HG03280 (cell line): ENCODE data around the gene CD24.
A peak's percentile ranks its signal among the peaks of the same experiment; 100 is the strongest.
"Not testable (repeated sequence)": the region's sequence is repeated elsewhere in the genome, so short reads cannot be mapped to it uniquely, and the experiment has no call there.

ENCODE experiments used
- ATAC-seq: cut with Tn5 transposase; IDR thresholded peaks from one replicate; pipeline ENCODE4 v1.9.1; 2021; ENCODE audit warnings: mild to moderate bottlenecking, moderate library complexity; ENCODE audit not compliant: unreplicated experiment

Gene CD24, protein sequence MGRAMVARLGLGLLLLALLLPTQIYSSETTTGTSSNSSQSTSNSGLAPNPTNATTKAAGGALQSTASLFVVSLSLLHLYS

DNA sequence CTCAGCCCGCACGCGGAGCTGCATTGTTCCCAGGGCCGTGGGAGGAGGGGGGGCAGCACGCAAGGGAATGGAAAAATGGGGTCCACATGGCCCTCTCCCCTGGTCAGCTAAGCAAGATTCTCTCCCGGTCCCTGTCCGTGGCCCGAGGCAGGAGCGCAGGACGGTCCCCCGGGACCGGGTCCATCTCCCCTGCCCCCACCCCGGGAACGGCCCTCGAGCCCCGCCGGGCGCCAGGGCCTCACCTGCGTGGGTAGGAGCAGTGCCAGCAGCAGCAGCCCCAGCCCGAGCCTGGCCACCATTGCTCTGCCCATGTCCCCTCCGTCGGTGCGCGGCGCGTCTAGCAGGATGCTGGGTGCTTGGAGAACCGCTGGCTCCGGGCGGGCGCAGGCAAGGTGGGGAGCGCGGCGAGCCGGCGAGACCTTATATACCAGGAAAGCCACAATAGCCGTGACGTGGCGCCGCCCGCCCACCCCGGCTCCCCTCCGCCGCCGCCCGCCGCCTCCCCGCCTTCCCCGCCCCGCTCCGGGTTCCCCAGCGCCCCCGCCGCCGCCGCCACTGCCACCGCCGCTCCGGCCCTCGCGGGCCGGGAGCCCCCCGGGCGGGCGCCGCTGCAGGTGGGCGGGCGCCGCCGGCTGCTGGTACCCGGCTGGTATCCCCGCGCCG, at the start of gene CD24:
TSS of gene CD24 (minus strand) at position 394 of the 663 bp plus-strand sequence. CDS start at position 311, 83 bp downstream.
- ATAC-seq = peak; percentile 22

DNA sequence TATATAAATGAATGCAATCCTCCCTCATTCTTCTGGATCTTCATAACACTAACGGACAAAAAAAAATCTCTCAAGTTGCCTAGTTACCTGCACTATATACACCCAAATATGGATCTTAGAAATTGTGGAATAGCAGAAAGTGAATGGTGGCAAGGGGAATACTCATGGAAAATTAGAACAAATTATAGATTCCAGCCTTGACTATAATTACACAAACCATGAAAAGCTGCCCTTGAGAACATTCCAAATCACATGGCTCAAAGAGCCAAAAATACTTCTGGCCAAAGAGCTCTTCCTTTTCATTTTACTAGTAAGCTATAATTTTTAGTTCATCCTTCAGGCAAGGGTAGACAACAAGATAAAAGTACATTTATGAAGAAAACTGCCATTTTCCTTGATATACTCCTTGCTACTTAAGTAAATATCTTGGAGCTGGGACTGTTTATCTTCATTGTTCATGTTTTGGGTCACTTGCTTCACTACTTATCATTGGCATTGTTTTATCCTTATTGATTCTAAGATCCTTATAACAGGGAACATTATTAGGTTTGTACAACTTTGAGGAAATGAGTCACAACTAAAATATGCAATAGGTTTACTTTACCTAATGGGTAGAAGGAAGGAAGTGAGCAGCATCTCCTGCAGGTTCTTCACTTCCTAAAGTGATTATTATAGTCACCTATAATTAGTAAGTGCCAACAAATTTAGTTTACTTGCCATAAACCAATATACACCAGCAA, 47.1 kb upstream of the CD24 start:
- no peak for ATAC-seq

DNA sequence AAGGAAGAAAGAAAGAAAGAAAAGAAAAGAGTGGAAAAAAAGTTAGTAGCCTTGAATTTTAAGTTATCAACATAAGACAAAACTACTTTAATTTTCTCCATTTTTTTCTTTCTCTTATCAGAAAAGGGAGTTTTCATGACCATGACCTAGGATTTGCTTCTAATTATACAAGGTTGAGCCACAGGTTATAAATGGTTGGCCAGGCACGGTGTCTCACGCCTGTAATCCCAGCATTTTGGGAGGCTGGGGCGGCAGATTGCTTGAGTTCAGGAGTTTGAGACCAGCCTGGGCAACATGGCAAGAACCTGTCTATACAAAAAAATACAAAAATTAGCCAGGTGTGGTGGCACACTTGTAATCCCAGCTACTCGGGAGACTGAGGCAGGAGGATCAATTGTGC, 45.7 kb upstream of the CD24 start:
- ATAC-seq = no peak

DNA sequence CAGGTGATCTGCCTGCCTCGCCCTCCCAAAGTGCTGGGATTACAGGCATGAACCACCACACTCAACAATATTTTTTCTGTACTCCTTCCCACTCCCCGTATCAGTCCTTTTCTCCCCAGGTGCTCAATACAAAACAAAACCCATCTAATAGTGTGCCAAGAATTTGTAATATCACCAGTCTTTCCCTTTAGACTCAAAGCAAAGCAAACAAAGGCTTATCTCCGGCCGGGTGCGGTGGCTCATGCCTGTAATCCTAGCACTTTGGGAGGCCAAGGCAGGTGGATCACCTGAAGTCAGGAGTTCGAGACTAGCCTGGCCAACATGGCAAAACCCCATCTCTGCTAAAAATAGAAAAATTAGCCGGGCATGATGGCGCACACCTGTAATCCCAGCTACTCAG, 45.1 kb upstream of the CD24 start:
- ATAC-seq = not testable (repeated sequence)

DNA sequence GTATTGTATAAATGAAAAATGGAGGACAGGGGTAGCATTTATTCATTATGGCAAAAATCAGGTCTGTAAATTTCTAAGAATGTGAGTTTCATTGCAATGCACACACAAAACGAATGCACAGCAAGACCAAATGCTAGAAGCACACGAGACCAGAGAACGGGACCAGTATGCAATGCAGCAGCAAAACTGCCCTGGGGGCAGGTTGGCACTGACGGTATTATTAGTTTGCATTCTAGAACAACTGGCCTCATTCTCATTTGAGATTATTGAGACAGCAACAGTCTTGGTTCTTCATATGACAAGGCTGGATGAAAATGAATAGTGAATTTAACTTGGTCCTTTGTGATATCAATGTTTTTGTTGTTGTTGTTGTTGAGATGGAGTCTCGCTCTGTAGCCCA, 44.5 kb upstream of the CD24 start:
- ATAC-seq = no peak

DNA sequence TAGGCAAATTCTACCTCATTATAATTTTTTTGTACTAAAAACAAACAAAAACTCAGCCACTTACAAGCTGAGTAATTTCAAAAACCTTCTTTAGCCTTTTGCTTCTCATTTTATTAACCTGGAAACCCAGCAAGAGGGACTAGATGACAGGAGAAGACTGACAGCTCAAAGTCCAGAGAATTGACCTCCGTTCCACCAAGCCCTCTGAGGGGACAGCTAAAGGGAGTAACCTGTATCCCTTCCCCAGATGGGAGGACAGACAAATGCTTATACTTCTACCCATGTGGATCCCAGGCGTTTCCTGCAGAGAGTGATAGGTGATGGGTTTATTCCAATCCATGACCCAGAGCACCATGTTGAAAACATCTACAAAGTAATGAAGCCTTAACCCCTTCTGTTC, 35.0 kb upstream of the CD24 start:
- no peak for ATAC-seq

DNA sequence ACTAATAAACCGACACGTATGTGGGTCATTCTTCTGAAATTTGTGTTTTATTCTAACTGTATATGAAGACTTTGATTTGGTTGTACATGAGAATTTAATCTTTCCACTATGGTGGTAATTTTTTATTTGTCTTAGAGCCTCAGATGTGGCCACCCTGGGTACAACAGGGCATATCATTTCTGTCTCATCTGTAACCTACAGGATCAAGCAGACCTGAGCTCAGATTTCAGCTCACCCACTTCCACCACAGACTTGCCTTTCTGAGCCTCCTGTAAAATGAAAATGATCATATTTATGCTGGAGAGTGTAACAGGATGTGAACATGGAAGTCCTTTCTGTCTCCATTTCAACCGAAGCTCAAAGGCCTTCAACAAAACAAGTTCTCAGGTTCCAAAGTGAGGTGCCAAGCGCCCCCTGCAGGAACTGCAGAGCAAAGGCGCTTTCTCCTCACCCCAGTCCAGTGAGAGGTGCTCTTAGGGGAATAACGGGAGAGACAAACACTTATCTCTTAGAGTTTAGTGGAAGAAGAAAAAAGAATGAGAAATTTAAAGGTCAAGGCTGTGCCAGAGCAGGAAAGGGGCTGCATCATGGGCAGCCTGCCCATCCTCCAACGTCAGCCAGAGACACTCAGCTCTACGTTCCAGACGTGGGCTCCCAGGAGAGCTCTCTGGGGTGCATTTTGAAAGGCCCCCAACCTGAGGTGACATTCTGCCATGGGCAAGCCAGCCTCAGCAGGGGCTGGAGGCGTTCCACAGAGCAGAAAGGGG, 23.0 kb upstream of the CD24 start:
- ATAC-seq = no peak

DNA sequence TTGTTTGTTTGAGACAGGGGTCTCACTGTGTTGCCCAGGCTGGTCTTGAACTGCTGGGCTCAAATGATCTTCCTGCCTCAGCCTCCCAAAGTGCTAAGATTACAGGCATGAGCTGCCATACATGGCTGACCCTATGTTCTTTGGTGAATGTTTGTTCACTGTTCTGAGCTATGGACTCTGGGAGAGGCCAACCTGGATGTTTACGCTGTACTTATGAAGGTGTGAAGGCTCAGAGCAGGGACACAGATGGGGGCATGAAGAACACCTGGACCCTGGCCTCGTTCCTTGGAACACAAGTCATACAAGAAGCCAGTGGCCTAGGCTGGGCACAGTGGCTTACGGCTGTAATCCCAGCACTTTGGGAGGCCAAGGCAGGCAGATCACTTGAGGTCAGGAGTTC, 21.1 kb upstream of the CD24 start:
- ATAC-seq = no peak

DNA sequence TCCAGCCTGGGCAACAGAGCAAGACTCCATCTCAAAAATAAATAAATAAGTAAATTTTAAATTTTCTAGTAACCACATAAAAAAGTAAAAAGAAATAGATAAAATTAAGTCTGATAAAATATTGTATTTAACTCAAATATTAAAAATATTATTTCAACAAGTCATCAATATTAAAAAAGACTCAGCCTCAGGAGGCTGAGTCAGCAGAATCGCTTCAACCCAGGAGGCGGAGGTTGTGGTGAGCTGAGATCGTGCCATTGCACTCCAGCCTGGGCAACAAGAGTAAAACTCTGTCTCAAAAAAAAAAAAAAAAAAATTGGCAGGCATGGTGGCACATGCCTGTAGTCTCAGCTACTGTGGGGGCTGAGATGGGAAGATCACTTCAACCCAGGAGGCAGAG, 15.2 kb upstream of the CD24 start:
- ATAC-seq = not testable (repeated sequence)

DNA sequence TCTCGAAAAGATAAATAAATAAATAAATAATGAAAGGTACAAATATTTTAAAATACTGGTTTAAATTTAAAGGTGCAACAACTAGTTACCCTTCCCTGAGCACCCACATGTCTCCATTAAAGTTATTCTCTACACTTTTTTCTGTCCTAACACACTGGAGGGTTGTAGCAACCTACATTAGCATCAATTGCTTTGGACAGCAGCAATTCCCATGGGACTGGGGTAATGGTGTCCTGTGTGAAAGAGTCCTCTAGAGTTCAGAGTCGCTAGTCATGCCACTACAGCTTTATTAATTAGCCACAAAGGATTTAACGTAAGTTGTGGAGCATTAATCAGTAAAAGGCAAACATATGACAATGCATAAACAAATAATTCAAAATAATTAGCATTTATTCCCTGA, 14.1 kb upstream of the CD24 start:
- ATAC-seq = no peak

DNA sequence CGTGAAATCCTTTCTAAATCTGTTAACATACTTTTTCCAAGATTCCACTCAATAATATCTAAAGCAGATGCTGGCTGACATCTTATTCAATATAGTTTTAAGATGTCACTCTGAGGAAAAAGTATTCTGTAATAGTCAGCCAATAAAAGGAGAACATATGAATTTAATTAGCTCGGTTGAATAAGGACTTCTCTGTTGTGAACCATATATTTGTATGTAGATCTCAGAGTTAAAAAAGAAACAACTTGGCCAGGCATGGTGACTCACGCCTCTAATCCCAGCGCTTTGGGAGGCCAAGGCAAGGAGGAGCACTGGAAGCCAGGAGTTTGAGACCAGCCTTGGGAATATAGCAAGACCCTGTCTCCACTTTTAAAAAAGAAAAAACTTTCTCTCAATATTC, 7.4 kb upstream of the CD24 start:
- no peak for ATAC-seq

DNA sequence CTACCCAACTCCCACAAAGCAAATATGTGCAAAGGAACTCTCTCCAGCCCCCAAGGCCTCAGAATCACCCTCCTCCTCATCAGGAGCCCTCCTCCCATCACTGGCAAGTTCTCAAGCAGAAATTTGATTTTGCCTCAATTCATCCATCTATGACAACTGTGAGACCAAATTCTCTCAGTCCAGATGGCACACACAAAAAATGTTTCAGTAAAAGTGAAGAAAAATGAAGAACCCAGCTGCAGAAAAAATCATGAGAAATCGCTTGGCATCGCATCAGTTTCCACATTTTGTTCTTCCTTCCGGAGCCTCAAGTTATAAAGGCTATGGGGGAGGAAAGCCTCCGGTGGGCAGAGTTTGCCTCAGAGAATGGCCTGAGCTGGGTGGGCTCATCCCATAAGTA, 6.4 kb upstream of the CD24 start:
- ATAC-seq = no peak

DNA sequence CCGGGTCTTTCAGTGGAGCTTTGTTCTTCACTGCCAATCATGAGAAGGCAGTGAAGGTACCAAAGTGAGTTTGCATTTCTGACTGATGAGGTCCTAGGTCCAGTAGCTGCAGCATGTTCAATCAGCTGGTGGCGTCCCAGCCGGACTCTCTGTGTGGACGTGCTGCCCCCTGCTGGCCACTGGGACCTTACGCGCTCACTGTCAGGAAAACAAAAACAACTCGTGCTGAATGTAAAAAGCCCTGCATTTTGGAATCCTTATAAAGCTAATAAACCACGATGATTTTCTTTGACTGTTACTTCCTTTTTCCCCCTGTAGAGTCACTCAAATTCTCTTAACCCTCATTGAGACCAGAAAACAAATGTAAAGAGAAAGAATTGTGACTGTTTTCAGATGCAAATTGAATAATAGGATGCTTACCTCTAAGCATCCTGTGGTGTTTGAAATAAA, 4.9 kb upstream of the CD24 start:
- peak; percentile 63 for ATAC-seq

DNA sequence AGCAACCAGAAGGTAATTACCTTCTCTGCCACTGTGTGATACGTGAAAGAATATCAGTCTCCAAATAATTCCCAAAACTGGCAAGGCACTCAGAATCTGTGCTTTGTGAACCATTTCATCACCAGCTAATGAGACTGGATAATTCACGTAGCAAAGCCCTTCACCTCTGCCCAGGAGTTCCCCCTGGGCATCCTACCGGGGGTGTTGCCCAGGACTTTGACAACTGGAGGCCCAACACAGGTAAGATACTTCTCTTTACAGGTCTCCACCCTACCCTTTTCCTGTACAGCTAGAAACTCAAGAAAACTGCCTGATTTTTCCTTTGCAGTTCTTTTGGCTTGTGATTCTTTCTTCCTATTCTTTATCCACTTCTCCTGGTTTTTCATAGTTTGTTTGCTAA, 2.7 kb upstream of the CD24 start:
- no peak for ATAC-seq

DNA sequence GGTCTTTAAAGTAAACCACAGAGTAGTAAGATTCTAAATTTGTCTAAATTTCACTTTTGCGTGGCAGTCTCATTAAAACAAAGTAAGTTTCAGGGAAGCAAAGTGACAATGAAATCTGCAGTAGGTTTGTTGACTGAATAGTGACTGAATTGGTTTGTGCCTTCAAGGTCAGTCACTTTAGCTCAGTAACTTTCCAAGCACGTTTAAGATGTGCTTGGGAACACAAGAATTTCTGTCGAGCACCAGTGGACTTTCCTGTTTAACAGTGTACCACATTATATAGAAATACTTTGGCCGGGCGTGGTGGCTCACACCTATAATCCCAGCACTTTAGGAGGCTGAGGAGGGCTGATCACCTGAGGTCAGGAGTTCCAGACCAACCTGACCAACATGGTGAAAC, 1.7 kb upstream of the CD24 start:
- no peak for ATAC-seq

DNA sequence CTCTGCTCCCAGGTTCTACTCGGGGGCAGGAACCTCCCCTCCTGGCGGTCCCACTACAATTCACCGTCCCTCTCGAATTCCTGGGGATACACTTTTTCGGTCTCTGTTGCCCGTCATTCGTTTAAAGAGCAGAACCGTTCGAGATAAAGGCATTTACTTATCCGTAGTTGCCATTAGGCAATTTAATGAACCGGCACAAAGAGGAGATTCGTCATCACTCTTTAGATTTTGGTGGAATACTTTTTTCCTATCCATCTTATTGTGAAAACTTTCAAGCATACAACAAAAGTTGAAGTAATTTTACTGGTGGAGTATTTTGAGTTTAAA, 1.2 kb upstream of the CD24 start:
- no peak for ATAC-seq

DNA sequence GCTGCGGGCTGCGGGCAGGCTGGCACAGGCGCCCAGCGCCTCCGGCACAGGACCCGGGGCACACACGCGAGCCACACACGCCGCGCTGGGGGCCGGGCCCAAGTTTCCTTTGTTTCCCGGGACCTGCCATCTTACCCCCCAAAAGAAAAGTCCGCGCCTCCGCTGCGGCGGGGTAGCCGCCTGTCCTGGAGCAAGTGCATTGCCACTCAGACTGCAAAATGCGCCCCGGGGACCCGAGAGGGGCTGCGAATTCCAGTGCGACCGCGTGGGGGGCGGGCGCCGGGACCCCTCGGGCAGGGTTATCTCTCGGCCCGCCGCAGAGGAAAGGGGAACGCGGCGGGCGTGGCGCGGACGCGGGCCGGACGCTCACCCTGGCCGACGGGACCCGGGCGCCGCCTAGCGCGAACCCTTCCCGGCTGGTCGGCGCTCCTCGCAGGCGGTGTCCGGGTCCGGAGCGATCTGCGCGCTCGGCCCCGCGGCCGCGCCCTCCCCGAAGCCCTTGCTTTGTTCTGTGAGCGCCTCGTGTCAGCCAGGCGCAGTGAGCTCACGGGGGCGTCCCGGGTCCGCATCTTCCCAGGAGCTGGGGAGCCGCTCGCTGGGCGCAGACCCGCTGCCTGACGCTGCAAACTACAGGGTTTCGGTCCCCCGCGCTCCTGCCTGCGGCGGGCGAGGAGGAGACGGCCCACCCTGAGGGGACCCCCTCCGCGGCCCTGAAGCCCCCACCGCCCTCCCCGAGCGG, 639 bp upstream of the CD24 start:
- peak; percentile 55 for ATAC-seq

DNA sequence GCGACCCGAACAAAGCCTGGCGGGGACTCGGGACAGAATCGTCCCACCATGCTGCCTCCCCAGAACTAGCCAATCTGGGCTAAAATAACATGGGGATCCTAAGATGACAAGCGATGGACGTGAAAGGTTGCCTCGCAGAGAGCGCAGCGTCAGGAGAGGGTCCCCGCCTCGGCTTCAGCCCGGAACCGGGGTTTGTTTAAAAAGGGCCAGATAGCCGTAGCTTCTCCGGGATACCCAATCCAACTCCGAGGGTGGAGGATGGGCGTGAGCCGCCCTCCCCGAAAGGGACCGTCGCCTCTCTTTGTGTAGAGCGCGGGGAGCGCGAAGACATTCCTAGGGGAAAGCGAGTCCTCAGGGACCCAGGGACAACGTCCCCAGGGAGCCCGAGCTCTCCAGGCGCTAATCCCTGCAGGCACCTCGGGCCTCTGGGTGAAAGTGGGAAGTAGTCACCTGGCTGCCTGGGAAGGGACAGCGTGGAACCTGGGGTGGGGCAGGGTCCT, 643 bp downstream of the CD24 start:
- no peak for ATAC-seq

DNA sequence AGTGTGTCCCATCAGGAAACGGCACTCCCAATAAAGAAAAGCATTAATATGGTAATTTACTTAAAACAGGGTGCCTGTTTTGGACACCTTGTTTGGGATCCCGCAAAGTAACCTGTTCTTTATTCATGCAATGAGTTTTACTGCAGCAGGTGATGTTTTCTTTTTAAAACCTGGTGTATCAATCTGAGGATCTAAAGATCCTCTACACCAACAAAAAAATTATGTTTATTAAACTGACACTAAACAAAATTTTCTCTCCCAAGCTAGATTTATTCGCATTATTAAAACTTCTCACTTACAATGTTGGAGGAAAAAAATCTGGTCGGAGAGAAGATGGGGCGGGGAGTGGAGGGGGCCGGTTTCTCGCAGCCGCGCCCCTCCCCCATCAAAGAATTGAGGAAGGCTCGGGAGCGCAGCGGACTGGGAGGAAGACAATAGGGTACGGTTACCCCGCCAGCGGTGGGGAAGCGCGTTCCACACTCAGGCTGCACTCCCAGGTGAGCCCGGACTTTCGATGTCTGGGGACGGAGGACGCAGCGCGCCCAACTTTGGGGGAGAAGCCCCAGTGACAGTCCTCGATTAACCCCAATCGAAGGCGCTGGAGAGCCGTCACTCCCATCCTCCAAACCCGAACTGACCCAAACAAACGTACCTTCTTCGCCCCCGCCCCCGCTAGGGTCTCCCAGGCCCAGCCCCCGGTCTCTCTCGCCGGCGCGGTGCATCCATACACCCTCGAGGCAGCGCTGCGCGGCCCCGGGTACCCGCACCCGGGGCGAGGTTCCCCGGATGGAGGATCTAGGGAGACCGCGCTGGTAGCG, 1.3 kb downstream of the CD24 start:
- ATAC-seq = no peak

DNA sequence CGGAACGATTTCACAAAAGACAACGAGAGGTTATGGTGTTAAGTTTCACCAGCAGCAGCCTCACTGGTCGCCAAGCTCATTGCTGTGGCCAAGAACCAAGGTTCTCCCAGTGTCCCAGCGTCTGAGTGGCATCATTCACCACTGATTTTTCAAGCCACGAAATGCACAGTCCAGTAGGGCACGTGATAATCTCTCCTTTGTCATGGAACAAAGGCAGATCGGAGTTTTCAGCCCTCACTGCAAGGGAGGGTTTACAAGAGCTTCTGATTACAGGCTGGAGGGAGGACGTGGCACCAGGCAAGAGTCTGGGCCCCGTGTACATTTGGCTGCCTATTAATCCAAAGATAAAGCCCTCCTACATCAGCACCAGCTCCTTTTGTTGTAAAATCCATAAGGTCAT, 2.0 kb downstream of the CD24 start:
- ATAC-seq = no peak
